ENCODE results near the gene STUM. TPM values are rescaled to one million over a fixed set of nuclear protein-coding genes. Genes with fewer than 3 reads are reported as not detected.
A peak's percentile ranks its signal among the peaks of the same experiment; 100 is the strongest.

Gene STUM
- total and polyA plus RNA-seq, 2 experiments from 2014 or later = 0.07 TPM; not detected in 1

DNA sequence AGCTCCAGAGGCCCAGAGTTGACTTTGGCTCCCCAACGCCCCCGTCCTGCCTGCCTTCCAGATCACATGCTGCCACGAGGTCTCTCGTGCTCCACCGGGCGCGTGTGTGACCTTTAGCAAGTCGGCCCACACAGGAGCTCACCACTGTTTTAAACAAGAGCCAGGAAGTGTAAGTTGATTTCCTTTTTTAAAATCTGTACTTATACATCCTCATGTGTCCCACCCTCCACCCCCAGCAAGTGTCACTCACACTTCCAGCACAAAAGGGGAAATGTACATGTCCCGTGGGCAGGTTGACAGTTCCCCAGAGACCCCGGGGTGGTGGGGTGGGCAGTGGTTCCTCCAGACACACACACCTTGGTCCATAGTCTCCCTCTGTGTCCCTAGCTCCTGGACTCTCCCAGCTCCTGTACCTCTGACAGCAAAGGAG is 84.4 kb downstream of the STUM start:
- no peak for DNase-seq (ENCODE audit: low spot score)
- H3K4me3 ChIP-seq = no peak overlapping the region
- H3K36me3 ChIP-seq (replicated peaks; ENCODE audit: insufficient read depth, low read depth) = no peaks in the 10 kb centered on the region
- no peak overlapping the region for H3K4me2 ChIP-seq
- no peaks in the 10 kb centered on the region for H3K9me3 ChIP-seq (ENCODE audit: low read depth)
- H3K9me2 ChIP-seq (replicated peaks; ENCODE audit: insufficient read depth) = no peaks in the 10 kb centered on the region
- H3K4me1 ChIP-seq (ENCODE audit: insufficient read depth) = no peaks in the 10 kb centered on the region
- TF ChIP-seq, protein P1, sequence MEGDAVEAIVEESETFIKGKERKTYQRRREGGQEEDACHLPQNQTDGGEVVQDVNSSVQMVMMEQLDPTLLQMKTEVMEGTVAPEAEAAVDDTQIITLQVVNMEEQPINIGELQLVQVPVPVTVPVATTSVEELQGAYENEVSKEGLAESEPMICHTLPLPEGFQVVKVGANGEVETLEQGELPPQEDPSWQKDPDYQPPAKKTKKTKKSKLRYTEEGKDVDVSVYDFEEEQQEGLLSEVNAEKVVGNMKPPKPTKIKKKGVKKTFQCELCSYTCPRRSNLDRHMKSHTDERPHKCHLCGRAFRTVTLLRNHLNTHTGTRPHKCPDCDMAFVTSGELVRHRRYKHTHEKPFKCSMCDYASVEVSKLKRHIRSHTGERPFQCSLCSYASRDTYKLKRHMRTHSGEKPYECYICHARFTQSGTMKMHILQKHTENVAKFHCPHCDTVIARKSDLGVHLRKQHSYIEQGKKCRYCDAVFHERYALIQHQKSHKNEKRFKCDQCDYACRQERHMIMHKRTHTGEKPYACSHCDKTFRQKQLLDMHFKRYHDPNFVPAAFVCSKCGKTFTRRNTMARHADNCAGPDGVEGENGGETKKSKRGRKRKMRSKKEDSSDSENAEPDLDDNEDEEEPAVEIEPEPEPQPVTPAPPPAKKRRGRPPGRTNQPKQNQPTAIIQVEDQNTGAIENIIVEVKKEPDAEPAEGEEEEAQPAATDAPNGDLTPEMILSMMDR (IDR thresholded peaks at IDR 0.05; ENCODE audit: poor library complexity) = no peak
- no peak for TF ChIP-seq EZH2phosphoT487 (IDR thresholded peaks at IDR 0.05; ENCODE audit: low read depth, severe bottlenecking, unreplicated experiment)
- TF ChIP-seq EZH2 (IDR thresholded peaks at IDR 0.05; ENCODE audit: borderline replicate concordance) = no peak
- no peaks in the 10 kb centered on the region for H3K27me3 ChIP-seq
- no peaks in the 10 kb centered on the region for H3K79me2 ChIP-seq
- H2AFZ ChIP-seq = no peak overlapping the region
- WGBS (ENCODE audit: low lambda C conversion rate, missing lambda C conversion rate) = 95% methylated on average over 9 of the region's 10 CpGs
- H3K27ac ChIP-seq = no peak overlapping the region
- no peaks in the 10 kb centered on the region for H4K20me1 ChIP-seq (ENCODE audit: insufficient read depth, poor library complexity, severe bottlenecking)

DNA sequence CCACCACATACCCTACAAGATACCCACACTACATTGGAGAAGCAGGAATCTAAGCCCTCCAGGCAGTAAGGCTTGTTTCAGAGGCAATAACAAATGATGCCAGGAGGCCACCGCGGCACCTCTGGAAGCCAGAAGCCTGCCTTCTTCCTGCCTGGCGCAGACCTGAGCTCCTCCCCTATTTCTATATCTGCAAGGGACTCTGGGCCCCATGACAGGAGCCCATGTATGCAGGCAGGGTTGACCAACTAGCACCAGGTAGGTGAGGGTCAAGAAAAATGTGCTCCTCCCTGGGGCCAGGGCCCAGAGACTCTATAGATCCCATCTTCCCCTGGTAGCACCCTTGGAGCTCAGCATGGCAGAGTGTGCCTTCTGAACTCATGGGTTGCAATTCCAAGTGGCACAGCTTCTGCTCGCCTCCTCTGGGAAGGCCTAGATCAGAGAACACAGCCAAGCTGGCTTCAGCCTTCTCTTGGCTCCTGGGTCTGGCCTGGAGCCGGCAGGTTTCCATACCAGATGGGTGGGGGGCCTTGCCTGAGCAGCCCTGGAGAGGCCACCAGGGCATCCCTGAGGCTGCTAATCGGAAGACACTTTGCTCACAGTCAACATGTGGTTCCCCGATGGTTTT is 85.1 kb downstream of the STUM start:
- H3K27ac ChIP-seq = no peak overlapping the region
- H2AFZ ChIP-seq = no peak overlapping the region
- no peaks in the 10 kb centered on the region for H3K27me3 ChIP-seq
- H3K9me2 ChIP-seq (replicated peaks; ENCODE audit: insufficient read depth) = no peaks in the 10 kb centered on the region
- no peak for DNase-seq (ENCODE audit: low spot score)
- 77% methylated on average over 7 of the region's 7 CpGs for WGBS (ENCODE audit: low lambda C conversion rate, missing lambda C conversion rate)
- H3K79me2 ChIP-seq = no peaks in the 10 kb centered on the region
- H3K9me3 ChIP-seq (ENCODE audit: low read depth) = no peaks in the 10 kb centered on the region
- TF ChIP-seq EZH2 (IDR thresholded peaks at IDR 0.05; ENCODE audit: borderline replicate concordance) = no peak
- no peaks in the 10 kb centered on the region for H4K20me1 ChIP-seq (ENCODE audit: insufficient read depth, poor library complexity, severe bottlenecking)
- H3K4me1 ChIP-seq (ENCODE audit: insufficient read depth) = no peaks in the 10 kb centered on the region
- H3K36me3 ChIP-seq (replicated peaks; ENCODE audit: insufficient read depth, low read depth) = no peaks in the 10 kb centered on the region
- no peak overlapping the region for H3K4me3 ChIP-seq
- H3K4me2 ChIP-seq = no peak overlapping the region

- H3K27ac ChIP-seq = no peak overlapping the region
- H2AFZ ChIP-seq = no peak overlapping the region
- no peaks in the 10 kb centered on the region for H4K20me1 ChIP-seq (ENCODE audit: insufficient read depth, poor library complexity, severe bottlenecking)
- no peak overlapping the region for H3K4me3 ChIP-seq
- no peaks in the 10 kb centered on the region for H3K9me3 ChIP-seq (ENCODE audit: low read depth)
- DNase-seq (ENCODE audit: low spot score) = peak; percentile 86
- 8% methylated on average over 6 of the region's 6 CpGs for WGBS (ENCODE audit: low lambda C conversion rate, missing lambda C conversion rate)
- H3K27me3 ChIP-seq = no peaks in the 10 kb centered on the region
- no peaks in the 10 kb centered on the region for H3K79me2 ChIP-seq
- H3K4me2 ChIP-seq = no peak overlapping the region
- H3K9me2 ChIP-seq (replicated peaks; ENCODE audit: insufficient read depth) = no peaks in the 10 kb centered on the region
- H3K4me1 ChIP-seq (ENCODE audit: insufficient read depth) = no peaks in the 10 kb centered on the region
- no peaks in the 10 kb centered on the region for H3K36me3 ChIP-seq (replicated peaks; ENCODE audit: insufficient read depth, low read depth)
- no peak for TF ChIP-seq EZH2 (IDR thresholded peaks at IDR 0.05; ENCODE audit: borderline replicate concordance)
- TF ChIP-seq, protein P1 (IDR thresholded peaks at IDR 0.05; ENCODE audit: poor library complexity) = peak; percentile 94
Measured at GRCh38 chr1:226634166-226634588, 85.6 kb downstream of the STUM start.

GRCh38 chr1:226634611-226635246 is 86.2 kb downstream of the STUM start:
- Histone ChIP-seq H3K4me2 (no peak overlapping the region), H3K27ac (no peak overlapping the region)
- 92% methylated on average over 22 of the region's 22 CpGs for WGBS (ENCODE audit: low lambda C conversion rate, missing lambda C conversion rate)

More at GRCh38 chr1:226634611-226635246, 86.2 kb downstream of the STUM start:
- TF ChIP-seq EZH2 (IDR thresholded peaks at IDR 0.05; ENCODE audit: borderline replicate concordance) = no peak
- TF ChIP-seq EZH2phosphoT487 (IDR thresholded peaks at IDR 0.05; ENCODE audit: low read depth, severe bottlenecking, unreplicated experiment) = no peak
- TF ChIP-seq, protein P1 (IDR thresholded peaks at IDR 0.05; ENCODE audit: poor library complexity) = no peak
- H3K27me3 ChIP-seq = no peaks in the 10 kb centered on the region
- no peak for DNase-seq (ENCODE audit: low spot score)
- H3K4me3 ChIP-seq = no peak overlapping the region
- no peak overlapping the region for H2AFZ ChIP-seq
- H3K9me2 ChIP-seq (replicated peaks; ENCODE audit: insufficient read depth) = no peaks in the 10 kb centered on the region
- H3K9me3 ChIP-seq (ENCODE audit: low read depth) = no peaks in the 10 kb centered on the region
- H4K20me1 ChIP-seq (ENCODE audit: insufficient read depth, poor library complexity, severe bottlenecking) = no peaks in the 10 kb centered on the region
- H3K4me1 ChIP-seq (ENCODE audit: insufficient read depth) = no peaks in the 10 kb centered on the region
- H3K79me2 ChIP-seq = no peaks in the 10 kb centered on the region
- no peaks in the 10 kb centered on the region for H3K36me3 ChIP-seq (replicated peaks; ENCODE audit: insufficient read depth, low read depth)
